GM11168 (cell line): ENCODE data around the gene CMPK1.

Source experiments
- in situ Hi-C: fragments of 300-500 bp; cut with MboI; formaldehyde crosslinking; loops from one replicate; pipeline ENCODE4 v1.12.0; 2022; ENCODE audit warnings: low sequenced_read_pairs; ENCODE audit not compliant: unreplicated experiment

The CMPK1 gene

DNA sequence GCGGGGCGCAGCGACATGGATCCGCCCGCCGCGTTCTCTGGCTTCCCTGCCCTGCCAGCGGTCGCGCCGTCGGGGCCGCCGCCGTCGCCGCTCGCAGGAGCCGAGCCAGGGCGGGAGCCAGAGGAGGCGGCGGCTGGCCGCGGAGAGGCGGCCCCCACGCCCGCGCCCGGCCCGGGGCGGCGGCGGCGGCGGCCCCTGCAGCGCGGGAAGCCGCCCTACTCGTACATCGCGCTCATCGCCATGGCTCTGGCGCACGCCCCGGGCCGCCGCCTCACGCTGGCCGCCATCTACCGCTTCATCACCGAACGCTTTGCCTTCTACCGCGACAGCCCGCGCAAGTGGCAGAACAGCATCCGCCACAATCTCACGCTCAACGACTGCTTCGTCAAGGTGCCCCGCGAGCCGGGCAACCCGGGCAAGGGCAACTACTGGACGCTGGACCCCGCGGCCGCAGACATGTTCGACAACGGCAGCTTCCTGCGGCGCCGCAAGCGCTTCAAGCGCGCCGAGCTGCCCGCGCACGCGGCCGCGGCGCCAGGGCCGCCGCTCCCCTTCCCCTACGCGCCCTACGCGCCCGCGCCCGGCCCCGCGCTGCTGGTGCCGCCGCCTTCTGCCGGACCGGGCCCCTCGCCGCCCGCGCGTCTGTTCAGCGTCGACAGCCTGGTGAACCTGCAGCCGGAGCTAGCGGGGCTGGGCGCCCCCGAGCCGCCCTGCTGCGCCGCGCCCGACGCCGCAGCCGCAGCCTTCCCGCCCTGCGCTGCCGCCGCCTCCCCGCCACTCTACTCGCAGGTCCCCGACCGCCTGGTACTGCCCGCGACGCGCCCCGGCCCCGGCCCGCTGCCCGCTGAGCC lies 83.0 kb downstream of the CMPK1 start:
- in situ Hi-C loops: loop anchor here (25.0 kb wide), 1 partner anchor 229 kb away; the partner anchor contains the start of gene PDZK1IP1

DNA sequence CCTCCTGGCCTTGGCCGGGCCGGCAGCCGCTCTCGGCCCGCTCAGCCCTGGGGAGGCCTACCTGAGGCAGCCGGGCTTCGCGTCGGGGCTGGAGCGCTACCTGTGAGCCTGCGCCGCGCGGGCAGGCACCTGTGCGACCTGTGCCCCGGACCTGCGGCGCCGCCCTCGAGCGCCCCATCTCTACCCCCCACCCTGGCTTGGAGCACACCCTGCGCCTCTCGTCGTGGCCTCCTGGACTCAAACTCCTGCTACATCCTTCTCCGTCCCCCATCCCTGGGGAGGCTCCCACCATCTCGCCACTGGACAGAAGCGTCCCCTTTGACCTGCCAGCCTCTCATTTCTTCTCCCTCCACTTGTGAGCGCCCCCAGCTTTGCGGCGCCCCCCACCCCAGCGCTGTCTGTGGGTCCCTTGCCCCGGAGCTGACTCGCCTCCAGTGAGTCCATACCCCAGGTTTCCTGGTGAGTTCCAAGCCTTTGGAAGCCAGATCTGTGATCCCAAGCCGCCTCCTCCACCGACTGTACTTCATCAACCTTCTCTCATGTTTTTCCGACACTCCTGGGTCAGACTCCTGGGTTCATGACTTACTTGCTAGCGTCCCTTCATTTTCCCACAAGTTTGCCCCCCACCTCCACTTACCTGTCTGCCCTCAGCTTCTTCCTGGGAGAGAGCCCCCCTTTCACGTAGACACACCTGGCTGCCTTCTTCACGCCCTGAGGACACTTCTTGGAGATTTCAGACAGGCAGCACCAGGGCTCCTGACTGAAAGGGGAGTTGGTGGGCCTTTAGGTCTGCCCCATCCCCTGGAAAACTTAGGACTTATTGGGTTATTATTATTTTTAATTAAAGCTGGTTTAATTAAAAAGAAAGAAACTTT lies 83.8 kb downstream of the CMPK1 start:
- in situ Hi-C loops: loop anchor here (25.0 kb wide), 1 partner anchor 230 kb away; the partner anchor contains the start of gene PDZK1IP1

DNA sequence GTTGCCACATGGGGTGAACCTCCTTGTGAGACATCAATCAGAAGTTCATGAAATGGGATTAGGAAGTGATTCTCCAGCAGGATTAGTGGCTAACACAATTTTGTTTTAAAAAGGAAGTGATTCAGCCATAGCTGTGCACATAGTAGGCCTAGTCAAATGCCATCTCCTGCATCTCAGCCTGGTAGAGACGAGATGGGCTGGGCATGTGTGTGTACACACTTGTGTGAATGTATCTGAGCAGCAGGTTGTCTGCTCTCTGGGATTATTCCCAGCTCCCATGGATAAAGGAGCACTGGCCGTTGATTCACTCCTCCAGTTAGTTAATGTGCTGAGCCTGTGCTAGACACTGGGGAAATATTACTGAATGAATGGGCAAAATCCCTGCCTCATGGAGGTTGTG lies 84.5 kb downstream of the CMPK1 start:
- in situ Hi-C loops: loop anchor here (25.0 kb wide), 1 partner anchor 231 kb away; the partner anchor contains the start of gene PDZK1IP1

DNA sequence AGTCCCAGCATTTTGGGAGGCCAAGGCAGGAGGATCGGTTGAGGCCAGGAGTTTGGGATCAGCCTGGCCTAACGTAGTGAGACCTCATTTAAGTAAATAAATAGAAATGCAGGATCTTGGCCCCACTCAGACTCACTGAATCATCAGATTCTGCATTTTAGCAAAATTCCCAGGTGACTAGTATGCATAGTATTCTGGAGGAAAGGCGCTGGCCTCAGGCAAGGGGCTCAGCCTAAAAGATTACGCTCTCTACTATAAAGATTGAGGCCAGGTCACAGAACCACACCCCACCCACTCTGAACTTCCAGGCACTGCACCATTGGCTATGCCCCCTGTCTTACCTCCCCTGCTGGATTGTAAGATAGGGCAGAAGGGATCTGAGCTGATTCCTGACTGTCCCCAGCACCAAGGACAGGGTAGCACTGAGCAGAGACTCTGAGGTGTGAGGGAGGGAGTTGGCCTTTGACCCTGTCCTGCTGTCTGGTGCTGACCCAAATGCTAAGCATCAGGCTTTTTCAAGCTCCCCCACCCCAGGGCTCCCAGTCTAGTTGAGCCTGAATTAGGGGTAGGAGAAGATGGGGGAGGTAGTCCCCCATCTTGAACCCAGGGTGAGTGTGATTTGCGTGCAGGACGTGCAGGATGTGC lies 85.2 kb downstream of the CMPK1 start:
- in situ Hi-C loops: loop anchor here (25.0 kb wide), 1 partner anchor 232 kb away; the partner anchor contains the start of gene PDZK1IP1

DNA sequence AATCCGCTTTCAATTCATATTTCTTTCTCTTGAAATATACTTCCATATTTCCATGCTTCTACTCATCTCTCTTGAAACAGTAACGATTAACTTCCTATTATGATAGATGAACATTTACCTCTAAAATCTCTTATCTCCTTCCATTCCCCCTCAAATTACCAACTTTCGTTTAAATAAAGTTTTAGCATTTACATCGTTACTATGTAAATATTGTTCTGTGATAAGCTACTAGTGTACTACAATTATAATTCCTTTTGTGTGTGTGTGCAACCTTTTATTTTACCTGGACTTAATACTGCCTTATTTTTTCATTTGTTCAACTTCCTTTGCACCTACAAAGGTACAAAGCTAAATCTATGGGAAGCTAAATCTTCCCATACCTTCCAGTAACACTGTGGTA lies 87.0 kb downstream of the CMPK1 start:
- in situ Hi-C loops: loop anchor here (25.0 kb wide), 1 partner anchor 233 kb away; the partner anchor contains the start of gene PDZK1IP1

DNA sequence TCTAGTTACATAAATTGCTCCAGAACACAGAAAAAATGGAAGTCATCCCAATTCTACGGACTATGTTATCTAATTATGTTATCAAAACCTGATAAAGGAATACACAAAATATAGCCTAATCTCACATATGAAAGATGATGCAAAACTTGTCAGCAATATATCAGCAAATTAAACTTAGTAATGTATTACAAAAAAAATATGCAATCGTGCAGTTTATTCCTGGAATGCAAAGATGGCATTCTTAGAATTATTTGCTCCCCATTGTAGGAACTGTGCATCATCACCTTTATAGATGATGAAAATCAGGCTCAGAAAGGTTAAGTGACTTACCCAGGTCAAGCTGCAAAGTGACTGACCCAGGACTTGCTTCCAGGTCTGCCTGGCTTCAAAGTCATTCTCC lies 90.3 kb downstream of the CMPK1 start:
- in situ Hi-C loops: loop anchor here (25.0 kb wide), 1 partner anchor 237 kb away; the partner anchor contains the start of gene PDZK1IP1

DNA sequence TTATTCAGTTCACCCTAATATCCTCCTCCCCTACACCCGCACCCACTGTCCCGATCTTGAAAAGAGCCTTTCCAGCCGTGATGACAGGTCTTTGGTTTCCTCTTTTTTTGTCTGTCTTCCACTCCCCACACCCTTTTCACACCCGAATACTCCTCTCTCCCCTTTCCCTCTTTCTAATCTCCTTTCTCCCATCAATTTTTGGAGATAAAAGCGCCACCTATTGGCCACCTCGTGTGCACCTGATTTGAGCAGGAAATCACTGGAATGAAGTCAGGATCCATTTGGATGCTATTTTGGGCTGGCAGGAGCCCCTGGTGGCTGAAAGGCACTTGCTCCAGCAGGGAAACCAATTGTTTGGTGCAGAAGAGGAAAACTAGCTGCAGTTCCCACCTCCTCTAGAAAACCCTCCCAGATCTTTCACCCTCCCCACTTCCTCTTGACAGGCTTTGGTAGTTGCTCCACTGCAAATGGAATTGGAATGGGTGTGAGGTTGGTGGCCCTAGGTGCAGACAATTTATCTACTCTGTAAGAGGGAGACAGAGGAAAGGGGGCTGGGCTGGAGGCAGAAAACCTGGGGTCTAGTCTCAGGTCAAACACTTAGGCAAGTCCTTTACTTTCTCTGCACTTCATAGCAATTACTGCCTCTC lies 90.9 kb downstream of the CMPK1 start:
- in situ Hi-C loops: loop anchor here (25.0 kb wide), 1 partner anchor 237 kb away; the partner anchor contains the start of gene PDZK1IP1
